T-helper 9 cell (primary cell): Measurements from ENCODE around the gene DNAH5.

ENCODE experiments used
- DNase-seq: peaks from one replicate; pipeline ENCODE4 v3.0.0-alpha.2; 2020

The DNAH5 gene

DNA sequence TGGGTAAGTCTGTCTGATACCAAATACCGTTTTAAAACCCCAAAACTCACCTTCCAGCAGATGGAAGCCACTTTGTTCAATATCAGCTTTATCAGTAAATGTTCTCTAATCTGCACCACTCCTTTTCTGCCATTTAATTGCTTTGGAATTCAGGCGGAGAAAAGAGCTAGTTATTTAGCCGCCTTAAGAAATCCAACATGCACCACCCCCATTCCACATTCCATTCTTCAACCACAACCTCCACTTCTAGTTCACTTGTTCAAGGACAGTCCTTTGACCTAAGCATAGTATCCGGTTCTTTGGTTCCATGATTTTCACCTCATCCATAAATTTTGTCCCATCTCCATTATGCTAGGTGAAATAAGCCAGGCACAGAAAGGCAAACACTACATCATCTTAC is 240.1 kb downstream of the DNAH5 start:
- DNase-seq = no peak

DNA sequence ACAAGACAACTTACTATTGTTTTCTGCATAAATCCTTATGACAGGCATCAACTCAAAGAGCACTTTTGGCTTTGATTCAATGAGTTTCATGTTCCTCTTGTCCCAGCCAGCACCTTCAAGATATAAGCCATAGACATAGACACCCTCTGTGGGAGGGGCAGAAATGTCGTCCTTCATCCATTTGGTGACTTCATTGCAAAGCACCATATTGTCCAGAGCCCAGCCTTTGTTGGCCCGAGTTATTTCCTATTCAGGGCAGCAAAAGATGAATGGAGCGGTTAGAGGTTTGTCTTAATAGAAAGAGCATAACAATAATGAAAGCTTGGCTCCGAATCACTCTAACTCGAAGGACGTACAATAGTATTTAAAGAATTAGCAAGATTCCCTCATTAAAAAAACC is 243.9 kb downstream of the DNAH5 start:
- DNase-seq = no peak

DNA sequence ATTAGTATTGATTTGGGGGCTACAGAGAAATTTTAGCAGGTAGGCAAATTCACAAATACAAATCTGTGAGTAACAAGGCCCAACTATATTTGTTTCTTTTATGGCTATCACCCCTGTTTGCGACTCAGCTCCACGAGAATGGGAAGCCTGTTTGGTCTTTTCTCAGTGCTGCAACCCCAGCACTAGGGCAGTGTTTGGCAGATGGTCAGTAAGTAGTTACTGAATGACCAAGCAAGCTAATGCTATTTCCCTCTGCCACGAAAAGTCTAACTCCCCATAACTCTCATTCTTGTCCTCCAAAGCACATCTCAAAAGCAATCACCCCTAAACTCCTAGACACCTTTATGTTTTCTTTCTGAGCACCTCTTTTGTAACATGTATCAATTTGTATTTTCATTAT is 245.6 kb downstream of the DNAH5 start:
- DNase-seq = no peak

DNA sequence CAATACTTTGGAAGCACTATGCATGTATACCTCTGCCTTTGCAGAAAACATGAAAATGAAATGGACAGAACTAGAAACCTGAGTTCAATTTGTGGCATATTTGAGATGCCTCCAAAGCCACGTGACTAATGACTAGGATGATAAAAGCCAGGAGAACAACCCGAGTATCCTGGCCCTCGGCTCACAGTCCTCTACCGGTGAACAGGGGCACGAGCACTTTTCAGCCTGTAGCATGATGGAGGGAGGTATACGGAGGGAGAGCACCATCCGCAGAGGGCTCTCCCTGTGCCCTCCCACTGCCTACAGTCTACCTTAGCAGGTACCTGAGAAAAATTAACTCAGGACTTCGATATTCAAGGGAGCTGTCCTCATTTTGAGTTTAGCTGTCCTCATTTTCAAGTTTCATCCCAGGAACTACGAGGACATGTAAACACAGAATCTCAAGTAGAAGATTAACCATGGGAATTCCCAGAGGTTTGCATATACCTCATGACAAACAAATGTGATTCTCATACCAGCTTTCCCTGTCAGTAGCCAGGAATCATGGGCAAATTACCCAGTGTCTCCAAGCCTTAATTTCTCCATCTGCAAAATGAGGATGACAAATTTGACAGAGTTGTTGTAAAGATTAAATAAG is 249.3 kb downstream of the DNAH5 start:
- no peak for DNase-seq

DNA sequence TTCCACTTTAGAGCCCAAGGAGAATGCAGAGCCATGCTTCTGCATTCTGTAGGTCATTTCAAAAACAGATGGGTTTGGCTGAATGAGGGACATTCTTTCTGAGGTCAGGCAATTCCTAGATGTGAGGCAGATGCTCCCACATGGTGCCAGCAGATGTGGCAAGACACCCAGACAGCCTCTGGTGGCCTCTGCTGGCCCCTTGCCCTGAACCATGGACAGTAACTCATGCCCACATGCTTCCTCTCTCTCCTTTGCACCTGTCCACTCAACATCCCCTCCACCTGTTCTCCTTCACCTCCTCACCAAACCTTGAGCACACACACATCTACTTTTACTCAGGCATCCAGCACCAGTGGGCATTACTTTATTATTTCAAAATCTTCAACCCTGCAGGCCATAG is 252.3 kb downstream of the DNAH5 start:
- DNase-seq = no peak

DNA sequence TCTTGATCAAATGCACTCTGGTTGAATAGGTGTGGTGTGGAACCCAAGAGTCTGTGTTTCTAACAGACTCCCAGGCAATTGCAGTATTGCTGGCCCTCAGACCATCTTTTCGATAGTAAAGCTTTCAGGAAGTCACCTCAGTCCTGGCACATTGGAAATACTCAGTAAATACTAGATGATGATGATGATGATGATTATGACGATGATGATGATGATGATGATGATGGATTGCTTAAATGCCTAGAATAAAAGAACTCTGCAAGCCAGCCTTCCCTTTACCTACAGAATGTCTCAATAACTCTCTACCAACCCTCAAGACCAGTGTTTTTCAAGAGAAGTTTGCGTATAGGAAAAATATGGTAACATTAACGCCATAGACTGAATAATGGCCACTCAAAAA is 268.0 kb downstream of the DNAH5 start:
- DNase-seq = no peak

DNA sequence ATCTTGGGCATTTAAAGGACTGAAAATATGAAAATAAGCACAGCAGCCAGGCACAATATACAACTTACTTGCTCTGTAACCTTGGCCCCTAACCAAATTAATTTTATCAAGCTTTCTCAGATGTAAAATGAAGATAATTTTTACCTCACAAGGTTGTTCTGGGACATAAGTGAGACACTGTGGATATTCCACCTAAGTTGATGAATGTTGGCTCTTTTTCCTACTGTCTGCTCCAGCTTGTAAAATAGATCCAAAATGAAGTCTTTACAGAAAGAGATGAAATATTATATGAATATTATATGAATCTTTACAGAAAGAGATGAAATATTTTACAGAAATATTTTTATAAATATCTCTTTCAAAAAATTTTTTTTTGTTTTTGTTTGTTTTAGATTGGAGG is 270.1 kb downstream of the DNAH5 start:
- DNase-seq = no peak

DNA sequence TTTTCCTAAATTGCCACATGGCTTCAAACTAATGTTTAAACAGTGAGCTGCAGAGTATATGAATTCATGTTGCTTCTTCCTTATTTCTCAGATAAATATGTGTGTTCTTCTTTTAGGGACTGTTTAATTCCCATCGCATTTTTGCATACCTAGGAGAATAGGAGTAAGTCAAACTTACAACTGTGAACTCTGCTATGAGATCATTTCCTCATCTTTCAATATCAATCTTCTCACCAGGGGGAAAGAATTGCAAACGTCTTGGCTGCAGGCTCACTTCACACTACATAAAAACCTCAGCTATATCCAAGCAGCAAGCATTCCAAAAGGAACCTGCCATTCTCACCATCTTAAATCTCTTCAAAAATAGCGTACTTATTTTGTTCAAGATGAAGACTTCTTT is 271.0 kb downstream of the DNAH5 start:
- DNase-seq = no peak

DNA sequence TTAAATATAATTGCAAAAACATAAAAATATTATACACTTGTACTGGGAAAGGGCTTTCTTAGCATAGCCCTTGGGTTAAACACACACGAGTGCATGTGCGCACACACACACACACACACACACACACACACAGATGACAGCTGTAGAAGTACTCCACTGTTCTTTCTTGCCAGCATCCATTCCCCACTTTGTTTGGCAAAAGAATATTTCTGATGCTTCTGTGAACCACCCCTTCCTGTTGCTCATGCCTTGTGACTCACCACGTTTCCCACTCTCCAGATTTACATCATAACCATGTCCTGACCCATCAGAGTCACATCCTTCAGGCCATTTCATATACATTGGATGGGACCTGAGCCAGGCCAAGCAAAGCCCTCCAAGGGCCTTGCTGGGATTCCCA is 280.1 kb downstream of the DNAH5 start:
- DNase-seq = no peak

DNA sequence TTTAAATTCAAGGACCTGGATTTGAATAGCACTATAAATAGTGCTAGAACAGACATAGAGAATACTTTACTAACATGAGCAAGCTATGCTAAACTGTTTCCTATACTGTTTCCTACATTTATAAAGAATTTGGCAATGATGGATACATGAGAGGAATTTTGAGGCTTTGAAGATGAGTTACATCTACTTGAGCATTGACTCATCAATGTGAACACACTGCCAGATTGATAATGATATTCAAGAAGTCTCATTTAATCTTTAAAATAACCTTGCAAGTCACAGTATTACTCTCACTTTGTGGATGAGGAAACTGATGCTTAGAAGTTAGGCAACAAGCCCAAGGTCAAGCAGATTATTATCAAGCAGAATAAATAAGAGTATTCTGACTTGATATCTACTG is 281.9 kb downstream of the DNAH5 start:
- no peak for DNase-seq

DNA sequence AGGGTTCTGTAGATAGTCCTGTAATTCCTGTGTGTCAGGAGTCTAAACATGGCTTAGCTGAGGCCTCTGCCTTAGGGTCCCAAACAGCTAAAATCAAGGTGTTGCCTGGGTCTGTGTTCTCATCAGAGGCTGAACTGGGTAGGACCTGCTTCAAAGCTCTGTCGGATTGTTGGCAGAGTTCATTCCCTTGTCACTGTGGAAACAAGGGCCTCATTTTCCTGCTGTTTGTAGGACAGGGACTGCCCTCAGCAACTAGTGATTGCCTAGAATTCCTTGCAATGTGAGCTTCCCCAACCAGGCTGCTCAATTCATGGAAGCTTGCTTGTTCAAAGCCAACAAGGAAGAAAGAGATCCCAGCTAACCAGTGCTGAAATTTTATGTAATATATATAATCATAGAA is 283.2 kb downstream of the DNAH5 start:
- no peak for DNase-seq

DNA sequence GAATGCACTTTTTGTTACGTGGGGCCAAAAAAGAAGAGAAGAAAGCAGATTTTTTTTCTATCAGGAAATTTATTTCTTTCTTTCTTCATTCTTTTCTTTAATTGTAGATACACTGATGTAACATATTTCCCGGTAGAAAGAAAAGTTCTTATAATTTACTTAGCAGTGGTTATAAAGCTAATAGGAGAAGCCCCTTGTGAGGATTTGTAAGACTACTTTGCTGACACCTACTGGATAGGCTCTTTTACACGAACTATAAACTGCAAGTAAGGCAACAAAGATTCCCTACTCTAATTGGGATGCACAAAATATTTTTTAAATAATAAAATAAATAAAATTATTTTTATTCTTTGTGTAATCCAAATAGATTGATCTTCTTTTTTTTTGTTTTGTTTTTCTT is 284.4 kb downstream of the DNAH5 start:
- DNase-seq = no peak

DNA sequence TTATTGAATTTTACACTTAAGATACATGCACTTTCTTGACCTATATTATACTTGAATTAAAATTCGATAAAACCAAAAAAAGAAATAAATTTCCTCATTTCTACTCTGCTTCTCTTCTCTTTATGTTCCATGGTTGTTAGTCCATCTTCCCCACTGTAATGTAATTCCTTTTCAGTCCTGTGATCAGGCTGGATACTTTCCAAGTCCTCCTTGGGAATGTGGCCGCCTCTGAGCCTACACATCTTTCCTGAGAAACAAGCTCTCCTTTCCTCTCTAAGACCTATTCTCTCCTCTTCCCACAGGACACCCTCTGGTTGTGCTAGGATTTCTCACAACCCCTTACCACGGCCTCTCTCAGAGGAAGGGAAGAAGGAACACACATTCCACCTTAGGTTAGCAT is 285.1 kb downstream of the DNAH5 start:
- no peak for DNase-seq

DNA sequence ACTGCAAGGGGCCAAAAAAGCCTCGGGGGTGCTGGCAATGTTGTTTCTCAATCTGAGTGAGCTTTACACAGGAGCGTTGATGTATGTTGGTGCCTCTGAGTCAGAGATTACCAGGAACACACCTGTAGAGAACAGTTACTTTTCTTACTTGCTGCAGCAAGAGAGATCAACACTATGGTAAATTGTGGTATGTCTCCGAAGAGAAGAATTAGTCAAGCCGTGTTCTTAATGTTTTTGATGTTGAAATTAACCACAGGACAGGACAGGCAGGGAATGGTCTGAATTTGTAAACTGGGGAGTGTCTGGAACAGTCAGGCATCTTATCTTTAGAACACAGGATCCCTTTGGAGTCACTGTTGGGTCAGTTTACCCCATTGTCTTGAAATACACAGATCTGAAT is 285.7 kb downstream of the DNAH5 start:
- DNase-seq = no peak

DNA sequence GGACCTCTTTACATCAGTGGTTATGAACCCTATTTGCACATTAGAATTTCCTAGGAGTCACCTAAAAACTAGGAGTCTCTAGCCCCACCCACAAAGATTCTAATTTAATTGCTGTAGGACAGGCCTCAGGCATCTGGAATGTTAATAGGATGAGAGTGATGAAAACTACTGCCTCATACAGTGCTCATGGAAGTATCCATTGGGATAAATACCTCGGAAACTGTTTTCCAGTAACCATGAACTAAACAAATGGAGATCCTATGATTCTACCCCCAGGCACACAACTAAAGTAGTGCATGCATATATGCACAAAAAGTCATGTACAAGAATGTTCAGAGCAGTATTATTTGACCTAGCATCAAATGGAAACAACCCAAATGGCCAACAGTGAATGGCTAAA is 286.3 kb downstream of the DNAH5 start:
- DNase-seq = no peak

DNA sequence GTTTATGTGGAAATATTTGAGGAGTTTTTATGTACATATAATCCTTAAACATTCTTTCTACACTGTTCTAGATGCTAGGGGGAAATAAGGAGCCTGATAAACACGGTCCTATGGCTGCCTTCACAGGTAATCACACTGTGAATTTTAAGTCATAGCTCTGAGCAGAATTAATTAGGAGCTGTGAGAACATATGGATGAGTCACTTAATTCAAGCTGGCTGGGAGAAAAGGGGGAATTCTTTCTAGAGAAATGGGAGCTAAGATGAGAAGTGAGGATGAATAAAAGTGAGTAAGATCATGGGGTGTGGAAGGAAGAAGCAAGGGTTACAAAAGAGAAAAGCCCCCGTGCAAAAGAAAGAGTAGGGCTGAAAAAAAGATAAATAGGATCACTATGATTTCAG is 290.8 kb downstream of the DNAH5 start:
- DNase-seq = no peak

DNA sequence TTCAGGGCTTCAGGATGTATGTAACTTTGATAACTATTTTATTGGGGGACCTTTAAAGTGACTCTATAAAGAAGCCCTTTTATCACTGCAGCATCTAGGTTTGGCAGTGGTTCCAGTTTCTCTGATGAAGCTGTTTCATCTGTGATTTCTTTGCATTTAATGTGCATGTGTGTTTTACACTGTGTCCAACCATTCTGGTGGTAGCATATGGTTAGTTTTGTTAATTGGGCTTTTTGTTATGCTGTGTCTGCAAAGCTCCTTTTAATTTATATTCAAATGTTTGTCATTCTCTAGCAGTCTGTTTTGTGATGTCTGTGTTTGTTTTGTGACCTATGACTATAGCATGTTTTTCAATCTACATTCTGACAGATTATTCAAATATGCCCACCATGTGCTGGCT is 294.8 kb downstream of the DNAH5 start:
- no peak for DNase-seq

DNA sequence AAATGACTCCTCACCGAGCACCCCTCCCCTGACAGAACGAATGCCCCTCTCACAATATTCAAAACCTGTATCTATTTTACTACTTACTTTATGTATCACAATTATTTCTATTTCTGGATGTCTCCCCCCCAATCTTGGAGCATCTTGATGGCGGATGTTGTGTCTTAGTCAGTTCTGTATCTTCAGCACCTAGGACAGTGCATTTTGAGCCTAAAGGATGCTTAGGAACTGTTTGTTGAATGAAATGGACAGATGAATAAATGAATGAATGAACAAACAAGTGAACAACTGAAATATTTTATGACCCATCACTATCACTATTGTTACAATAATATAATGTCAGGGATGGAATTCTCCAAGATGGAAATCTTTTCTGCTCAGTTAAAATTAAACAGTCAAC is 295.7 kb downstream of the DNAH5 start:
- no peak for DNase-seq

DNA sequence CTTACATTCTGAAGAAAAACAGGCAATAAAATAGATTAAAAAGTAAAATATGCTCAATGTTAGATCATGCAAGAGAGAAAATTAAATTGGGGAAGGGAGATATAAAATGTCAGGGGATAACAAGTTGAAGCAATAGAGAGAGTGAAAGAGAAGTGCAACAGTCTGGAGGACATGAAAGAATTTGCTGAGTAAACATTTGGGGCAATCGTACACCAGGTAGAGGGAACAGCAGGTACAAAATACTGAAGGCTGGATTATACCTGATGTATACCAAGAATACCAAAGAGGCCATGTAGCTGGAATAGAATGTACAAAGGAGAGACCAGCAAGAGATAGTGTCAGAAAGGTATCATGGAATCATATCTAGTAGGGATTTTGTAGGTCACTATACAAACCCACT is 300.8 kb downstream of the DNAH5 start:
- DNase-seq = no peak

DNA sequence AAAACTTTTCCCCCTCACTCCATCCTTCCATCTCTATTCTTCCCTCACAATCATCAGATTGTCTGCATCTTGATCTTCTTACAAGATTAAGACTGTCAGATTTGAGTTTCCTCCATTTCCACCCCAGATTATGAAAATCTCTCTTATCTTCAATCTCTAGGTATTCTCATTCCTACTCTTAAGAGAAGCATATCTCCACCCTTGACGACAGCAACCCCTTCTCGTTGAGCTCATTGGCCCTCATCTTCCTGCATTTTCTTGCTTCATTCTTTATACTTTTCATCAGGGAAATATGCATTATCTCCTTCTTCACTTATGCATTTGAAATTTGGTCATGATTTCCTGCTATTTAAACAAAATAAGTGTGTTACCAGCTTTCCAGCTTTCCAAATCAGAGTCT is 301.3 kb downstream of the DNAH5 start:
- no peak for DNase-seq
